Measurements from ENCODE around the gene SPAG16. TPM values are rescaled to one million over a fixed set of nuclear protein-coding genes. Genes with fewer than 3 reads are reported as not detected.

Gene SPAG16
- total RNA-seq, 1 experiment from 2014 or later = 16.0 TPM

DNA sequence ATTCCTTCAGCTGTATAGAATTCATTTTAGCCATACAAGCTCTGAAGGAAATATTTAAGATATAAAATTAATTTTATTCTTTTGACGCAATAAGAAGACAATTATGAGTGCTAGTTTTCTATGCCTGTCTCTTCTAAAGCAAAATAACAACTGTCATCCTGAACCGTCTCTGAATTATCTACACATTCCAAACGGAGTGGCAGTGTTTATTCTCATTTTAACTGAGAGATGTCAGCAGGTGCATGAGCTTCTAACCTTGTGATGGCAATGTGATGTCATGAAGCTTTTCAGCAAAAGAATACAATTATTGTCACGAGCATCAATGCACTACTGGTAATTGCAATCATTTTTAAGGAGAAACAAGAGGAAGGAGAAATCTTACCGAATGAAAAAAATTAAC lies 274.8 kb downstream of the SPAG16 start:
- TF ChIP-seq, protein P1, sequence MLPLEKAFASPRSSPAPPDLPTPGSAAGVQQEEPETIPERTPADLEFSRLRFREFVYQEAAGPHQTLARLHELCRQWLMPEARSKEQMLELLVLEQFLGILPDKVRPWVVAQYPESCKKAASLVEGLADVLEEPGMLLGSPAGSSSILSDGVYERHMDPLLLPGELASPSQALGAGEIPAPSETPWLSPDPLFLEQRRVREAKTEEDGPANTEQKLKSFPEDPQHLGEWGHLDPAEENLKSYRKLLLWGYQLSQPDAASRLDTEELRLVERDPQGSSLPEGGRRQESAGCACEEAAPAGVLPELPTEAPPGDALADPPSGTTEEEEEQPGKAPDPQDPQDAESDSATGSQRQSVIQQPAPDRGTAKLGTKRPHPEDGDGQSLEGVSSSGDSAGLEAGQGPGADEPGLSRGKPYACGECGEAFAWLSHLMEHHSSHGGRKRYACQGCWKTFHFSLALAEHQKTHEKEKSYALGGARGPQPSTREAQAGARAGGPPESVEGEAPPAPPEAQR (CRISPR knock-in tag; IDR thresholded peaks at IDR 0.05) = no peak
- TF ChIP-seq EMX1 (CRISPR knock-in tag; IDR thresholded peaks at IDR 0.05) (no peak), GABPB1 (CRISPR knock-in tag; IDR thresholded peaks at IDR 0.05) (no peak), SMAD3 (CRISPR knock-in tag; IDR thresholded peaks at IDR 0.05; ENCODE audit: borderline replicate concordance) (no peak), TCF7 (CRISPR knock-in tag; IDR thresholded peaks at IDR 0.05; ENCODE audit: low read depth) (no peak), CREB1 (CRISPR knock-in tag; IDR thresholded peaks at IDR 0.05) (no peak), NFATC4 (CRISPR knock-in tag; IDR thresholded peaks at IDR 0.05) (no peak)
- TF ChIP-seq, protein P2, sequence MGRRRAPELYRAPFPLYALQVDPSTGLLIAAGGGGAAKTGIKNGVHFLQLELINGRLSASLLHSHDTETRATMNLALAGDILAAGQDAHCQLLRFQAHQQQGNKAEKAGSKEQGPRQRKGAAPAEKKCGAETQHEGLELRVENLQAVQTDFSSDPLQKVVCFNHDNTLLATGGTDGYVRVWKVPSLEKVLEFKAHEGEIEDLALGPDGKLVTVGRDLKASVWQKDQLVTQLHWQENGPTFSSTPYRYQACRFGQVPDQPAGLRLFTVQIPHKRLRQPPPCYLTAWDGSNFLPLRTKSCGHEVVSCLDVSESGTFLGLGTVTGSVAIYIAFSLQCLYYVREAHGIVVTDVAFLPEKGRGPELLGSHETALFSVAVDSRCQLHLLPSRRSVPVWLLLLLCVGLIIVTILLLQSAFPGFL (CRISPR knock-in tag; IDR thresholded peaks at IDR 0.05; ENCODE audit: borderline replicate concordance) = no peak
- TF ChIP-seq, protein P3, sequence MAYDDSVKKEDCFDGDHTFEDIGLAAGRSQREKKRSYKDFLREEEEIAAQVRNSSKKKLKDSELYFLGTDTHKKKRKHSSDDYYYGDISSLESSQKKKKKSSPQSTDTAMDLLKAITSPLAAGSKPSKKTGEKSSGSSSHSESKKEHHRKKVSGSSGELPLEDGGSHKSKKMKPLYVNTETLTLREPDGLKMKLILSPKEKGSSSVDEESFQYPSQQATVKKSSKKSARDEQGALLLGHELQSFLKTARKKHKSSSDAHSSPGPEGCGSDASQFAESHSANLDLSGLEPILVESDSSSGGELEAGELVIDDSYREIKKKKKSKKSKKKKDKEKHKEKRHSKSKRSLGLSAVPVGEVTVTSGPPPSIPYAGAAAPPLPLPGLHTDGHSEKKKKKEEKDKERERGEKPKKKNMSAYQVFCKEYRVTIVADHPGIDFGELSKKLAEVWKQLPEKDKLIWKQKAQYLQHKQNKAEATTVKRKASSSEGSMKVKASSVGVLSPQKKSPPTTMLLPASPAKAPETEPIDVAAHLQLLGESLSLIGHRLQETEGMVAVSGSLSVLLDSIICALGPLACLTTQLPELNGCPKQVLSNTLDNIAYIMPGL (CRISPR knock-in tag; IDR thresholded peaks at IDR 0.05) = no peak
- DNase-seq (ENCODE audit: low spot score) = no peak
- Mint-ChIP-seq H3K27me3 (ENCODE audit: low read depth) (no peaks in the 10 kb centered on the region; the same call in 1 of the 2 replicates), H3K4me1 (no peaks in the 10 kb centered on the region), H3K9me3 (peaks cover 29% of the 10 kb centered on the region), H3K36me3 (no peaks in the 10 kb centered on the region), H3K4me3 (no peak overlapping the region), H3K27ac (no peak overlapping the region)
- CTCF ChIA-PET = no interaction called here
- no peak for ATAC-seq
- POLR2A ChIA-PET = no interaction called here

DNA sequence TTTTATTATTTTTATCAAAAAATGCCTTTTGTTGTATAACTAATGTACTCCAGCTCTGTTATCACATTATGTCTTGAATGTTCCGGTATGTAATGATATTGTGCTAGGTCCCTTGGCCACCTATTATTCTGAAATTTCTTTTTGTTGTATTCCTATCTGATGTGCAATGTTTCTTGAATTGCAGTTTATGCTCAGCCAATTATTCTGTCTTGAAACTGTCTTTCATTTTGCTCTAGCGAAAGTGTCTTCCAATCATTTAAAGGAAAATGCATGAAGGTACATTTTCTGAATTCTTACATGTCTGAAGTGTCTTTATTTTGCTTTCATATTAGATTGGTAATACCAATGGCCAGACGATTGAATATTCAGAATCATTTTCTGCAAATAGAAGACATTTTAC lies 277.5 kb downstream of the SPAG16 start:
- TF ChIP-seq ETV6 (CRISPR knock-in tag; IDR thresholded peaks at IDR 0.05) (no peak), HMGA2 (CRISPR knock-in tag; IDR thresholded peaks at IDR 0.05) (no peak), ZNF423 (CRISPR knock-in tag; IDR thresholded peaks at IDR 0.05) (no peak)
- TF ChIP-seq, protein P4, sequence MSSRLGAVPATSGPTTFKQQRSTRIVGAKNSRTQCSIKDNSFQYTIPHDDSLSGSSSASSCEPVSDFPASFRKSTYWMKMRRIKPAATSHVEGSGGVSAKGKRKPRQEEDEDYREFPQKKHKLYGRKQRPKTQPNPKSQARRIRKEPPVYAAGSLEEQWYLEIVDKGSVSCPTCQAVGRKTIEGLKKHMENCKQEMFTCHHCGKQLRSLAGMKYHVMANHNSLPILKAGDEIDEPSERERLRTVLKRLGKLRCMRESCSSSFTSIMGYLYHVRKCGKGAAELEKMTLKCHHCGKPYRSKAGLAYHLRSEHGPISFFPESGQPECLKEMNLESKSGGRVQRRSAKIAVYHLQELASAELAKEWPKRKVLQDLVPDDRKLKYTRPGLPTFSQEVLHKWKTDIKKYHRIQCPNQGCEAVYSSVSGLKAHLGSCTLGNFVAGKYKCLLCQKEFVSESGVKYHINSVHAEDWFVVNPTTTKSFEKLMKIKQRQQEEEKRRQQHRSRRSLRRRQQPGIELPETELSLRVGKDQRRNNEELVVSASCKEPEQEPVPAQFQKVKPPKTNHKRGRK (CRISPR knock-in tag; IDR thresholded peaks at IDR 0.05; ENCODE audit: borderline replicate concordance) = no peak
- TF ChIP-seq, protein P5, sequence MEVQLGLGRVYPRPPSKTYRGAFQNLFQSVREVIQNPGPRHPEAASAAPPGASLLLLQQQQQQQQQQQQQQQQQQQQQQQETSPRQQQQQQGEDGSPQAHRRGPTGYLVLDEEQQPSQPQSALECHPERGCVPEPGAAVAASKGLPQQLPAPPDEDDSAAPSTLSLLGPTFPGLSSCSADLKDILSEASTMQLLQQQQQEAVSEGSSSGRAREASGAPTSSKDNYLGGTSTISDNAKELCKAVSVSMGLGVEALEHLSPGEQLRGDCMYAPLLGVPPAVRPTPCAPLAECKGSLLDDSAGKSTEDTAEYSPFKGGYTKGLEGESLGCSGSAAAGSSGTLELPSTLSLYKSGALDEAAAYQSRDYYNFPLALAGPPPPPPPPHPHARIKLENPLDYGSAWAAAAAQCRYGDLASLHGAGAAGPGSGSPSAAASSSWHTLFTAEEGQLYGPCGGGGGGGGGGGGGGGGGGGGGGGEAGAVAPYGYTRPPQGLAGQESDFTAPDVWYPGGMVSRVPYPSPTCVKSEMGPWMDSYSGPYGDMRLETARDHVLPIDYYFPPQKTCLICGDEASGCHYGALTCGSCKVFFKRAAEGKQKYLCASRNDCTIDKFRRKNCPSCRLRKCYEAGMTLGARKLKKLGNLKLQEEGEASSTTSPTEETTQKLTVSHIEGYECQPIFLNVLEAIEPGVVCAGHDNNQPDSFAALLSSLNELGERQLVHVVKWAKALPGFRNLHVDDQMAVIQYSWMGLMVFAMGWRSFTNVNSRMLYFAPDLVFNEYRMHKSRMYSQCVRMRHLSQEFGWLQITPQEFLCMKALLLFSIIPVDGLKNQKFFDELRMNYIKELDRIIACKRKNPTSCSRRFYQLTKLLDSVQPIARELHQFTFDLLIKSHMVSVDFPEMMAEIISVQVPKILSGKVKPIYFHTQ (CRISPR knock-in tag; IDR thresholded peaks at IDR 0.05) = no peak
- H3K36me3 Mint-ChIP-seq = no peaks in the 10 kb centered on the region
- H3K9me3 Mint-ChIP-seq = peaks cover 14% of the 10 kb centered on the region
- no peak for ATAC-seq
- CTCF ChIA-PET = no interaction called here
- DNase-seq (ENCODE audit: low spot score) = no peak
- POLR2A ChIA-PET = no interaction called here
- H3K27ac Mint-ChIP-seq = no peak overlapping the region
- H3K4me1 Mint-ChIP-seq = peaks cover 8% of the 10 kb centered on the region
- no peak overlapping the region for H3K4me3 Mint-ChIP-seq
- H3K27me3 Mint-ChIP-seq (ENCODE audit: low read depth) = no peaks in the 10 kb centered on the region
